ENCODE results near the gene TAL2.
A peak's percentile ranks its signal among the peaks of the same experiment; 100 is the strongest.

The TAL2 gene

GRCh38 chr9:105656131-105656921 lies 5.9 kb upstream of the TAL2 start:
- no peaks in the 10 kb centered on the region for H3K36me3 ChIP-seq (ENCODE audit: control insufficient read depth in 4 of 4, insufficient read depth in 4 of 4, low read length in 3 of 4)
- peak; percentile 17 to 56 (median 35) for DNase-seq
- H3K27ac ChIP-seq (ENCODE audit: insufficient read depth in 1 of 2, low read depth in 1 of 2, low read length in 2 of 2, poor library complexity in 1 of 2, severe bottlenecking in 2 of 2): no peak overlapping the region
- H3K4me3 ChIP-seq (ENCODE audit: control insufficient read depth in 1 of 7, extremely low read depth in 1 of 7, insufficient read depth in 4 of 7, low read depth in 2 of 7, low read length in 6 of 7): peak overlapping the region; percentile 28 to 83 (median 67)
- peaks cover 0 to 12% (median 4%) of the 10 kb centered on the region in 5 experiments for H3K27me3 ChIP-seq (replicated peaks in 2 of 5; ENCODE audit: control insufficient read depth in 4 of 5, insufficient read depth in 5 of 5, low read length in 4 of 5)
- peaks cover 2 to 16% (median 13%) of the 10 kb centered on the region in 4 experiments for H3K4me1 ChIP-seq (ENCODE audit: control extremely low read depth in 1 of 4, control insufficient read depth in 4 of 4, insufficient read depth in 4 of 4, low read length in 3 of 4)
- POLR2A ChIA-PET: interaction anchor here (0.7 kb wide), 1 partner anchor 55 kb away, joined by 3 read pairs; no protein-coding TSS in a partner anchor
- H3K9me3 ChIP-seq (ENCODE audit: control extremely low read depth in 1 of 5, control insufficient read depth in 4 of 5, insufficient read depth in 2 of 5, low read depth in 1 of 5, low read length in 4 of 5): no peaks in the 10 kb centered on the region
- CTCF ChIA-PET: interaction anchor here (0.9 to 1.6 kb wide), 7 partner anchors 34 to 68 kb away, joined by 3 to 12 read pairs (median 4); no protein-coding TSS in a partner anchor
- WGBS (ENCODE audit: insufficient coverage): 1% methylated on average over 58 of the region's 75 CpGs

- no peaks in the 10 kb centered on the region for H3K9me3 ChIP-seq (ENCODE audit: control extremely low read depth in 1 of 5, control insufficient read depth in 4 of 5, insufficient read depth in 2 of 5, low read depth in 1 of 5, low read length in 4 of 5)
- H3K36me3 ChIP-seq (ENCODE audit: control insufficient read depth in 4 of 4, insufficient read depth in 4 of 4, low read length in 3 of 4): no peaks in the 10 kb centered on the region
- 100% methylated on average over 1 of the region's 2 CpGs for WGBS (ENCODE audit: insufficient coverage)
- ChIA-PET POLR2A (interaction anchor here (0.6 kb wide), 1 partner anchor 9 kb away, joined by 3 read pairs; no protein-coding TSS in a partner anchor), CTCF (no interaction called here)
- H3K27me3 ChIP-seq (replicated peaks in 2 of 5; ENCODE audit: control insufficient read depth in 4 of 5, insufficient read depth in 5 of 5, low read length in 4 of 5): peaks cover 0 to 12% (median 4%) of the 10 kb centered on the region in 5 experiments
- H3K27ac ChIP-seq (ENCODE audit: insufficient read depth in 1 of 2, low read depth in 1 of 2, low read length in 2 of 2, poor library complexity in 1 of 2, severe bottlenecking in 2 of 2): no peak overlapping the region
- DNase-seq: no peak
- peaks cover 2 to 16% (median 13%) of the 10 kb centered on the region in 4 experiments for H3K4me1 ChIP-seq (ENCODE audit: control extremely low read depth in 1 of 4, control insufficient read depth in 4 of 4, insufficient read depth in 4 of 4, low read length in 3 of 4)
- no peak overlapping the region for H3K4me3 ChIP-seq (ENCODE audit: control insufficient read depth in 1 of 7, extremely low read depth in 1 of 7, insufficient read depth in 4 of 7, low read depth in 2 of 7, low read length in 6 of 7)
Observed at GRCh38 chr9:105658351-105658750, 3.9 kb upstream of the TAL2 start.

- no peak for DNase-seq
- CTCF ChIA-PET: interaction anchor here (1.4 kb wide), 1 partner anchor 8 kb away, joined by 3 read pairs; no protein-coding TSS in a partner anchor
- Histone ChIP-seq H3K36me3 (ENCODE audit: control insufficient read depth in 4 of 4, insufficient read depth in 4 of 4, low read length in 3 of 4) (no peaks in the 10 kb centered on the region), H3K27ac (ENCODE audit: insufficient read depth in 1 of 2, low read depth in 1 of 2, low read length in 2 of 2, poor library complexity in 1 of 2, severe bottlenecking in 2 of 2) (no peak overlapping the region), H3K9me3 (ENCODE audit: control extremely low read depth in 1 of 5, control insufficient read depth in 4 of 5, insufficient read depth in 2 of 5, low read depth in 1 of 5, low read length in 4 of 5) (no peaks in the 10 kb centered on the region), H3K4me3 (ENCODE audit: control insufficient read depth in 1 of 7, extremely low read depth in 1 of 7, insufficient read depth in 4 of 7, low read depth in 2 of 7, low read length in 6 of 7) (no peak overlapping the region), H3K4me1 (ENCODE audit: control extremely low read depth in 1 of 4, control insufficient read depth in 4 of 4, insufficient read depth in 4 of 4, low read length in 3 of 4) (peaks cover 2 to 12% (median 11%) of the 10 kb centered on the region in 4 experiments), H3K27me3 (replicated peaks in 2 of 5; ENCODE audit: control insufficient read depth in 4 of 5, insufficient read depth in 5 of 5, low read length in 4 of 5) (peaks cover 0 to 12% (median 4%) of the 10 kb centered on the region in 5 experiments)
- 98% methylated on average over 4 of the region's 4 CpGs for WGBS (ENCODE audit: insufficient coverage)
- POLR2A ChIA-PET: interaction anchor here (0.7 kb wide), 1 partner anchor 1517 kb away, joined by 3 read pairs; no protein-coding TSS in a partner anchor
Observed at GRCh38 chr9:105661011-105661410, 1.2 kb upstream of the TAL2 start.

GRCh38 chr9:105663914-105664313 lies 1.7 kb downstream of the TAL2 start:
- H3K4me1 ChIP-seq (ENCODE audit: control extremely low read depth in 1 of 4, control insufficient read depth in 4 of 4, insufficient read depth in 4 of 4, low read length in 3 of 4): no peaks in the 10 kb centered on the region
- CTCF ChIA-PET: interaction anchor here (1.4 kb wide), 1 partner anchor 55 kb away, joined by 3 read pairs; no protein-coding TSS in a partner anchor
- 89% methylated on average over 1 of the region's 5 CpGs for WGBS (ENCODE audit: insufficient coverage)

GRCh38 chr9:105667867-105668266 lies 5.6 kb downstream of the TAL2 start:
- Histone ChIP-seq H3K27ac (ENCODE audit: insufficient read depth in 1 of 2, low read depth in 1 of 2, low read length in 2 of 2, poor library complexity in 1 of 2, severe bottlenecking in 2 of 2) (no peak overlapping the region), H3K27me3 (replicated peaks in 2 of 5; ENCODE audit: control insufficient read depth in 4 of 5, insufficient read depth in 5 of 5, low read length in 4 of 5) (no peaks in the 10 kb centered on the region), H3K36me3 (ENCODE audit: control insufficient read depth in 4 of 4, insufficient read depth in 4 of 4, low read length in 3 of 4) (no peaks in the 10 kb centered on the region), H3K4me3 (ENCODE audit: control insufficient read depth in 1 of 7, extremely low read depth in 1 of 7, insufficient read depth in 4 of 7, low read depth in 2 of 7, low read length in 6 of 7) (no peak overlapping the region), H3K9me3 (ENCODE audit: control extremely low read depth in 1 of 5, control insufficient read depth in 4 of 5, insufficient read depth in 2 of 5, low read depth in 1 of 5, low read length in 4 of 5) (no peaks in the 10 kb centered on the region), H3K4me1 (ENCODE audit: control extremely low read depth in 1 of 4, control insufficient read depth in 4 of 4, insufficient read depth in 4 of 4, low read length in 3 of 4) (peaks cover 0 to 6% (median 4%) of the 10 kb centered on the region in 4 experiments)
- ChIA-PET CTCF (interaction anchor here (1.0 to 1.8 kb wide), 2 partner anchors 20 to 50 kb away, joined by 3 to 4 read pairs; no protein-coding TSS in a partner anchor), POLR2A (interaction anchor here (0.6 kb wide), 1 partner anchor 9 kb away, joined by 3 read pairs; no protein-coding TSS in a partner anchor)
- 85% methylated on average over 4 of the region's 4 CpGs for WGBS (ENCODE audit: insufficient coverage)
- no peak for DNase-seq

More at GRCh38 chr9:105663914-105664313, 1.7 kb downstream of the TAL2 start:
- no peaks in the 10 kb centered on the region for H3K36me3 ChIP-seq (ENCODE audit: control insufficient read depth in 4 of 4, insufficient read depth in 4 of 4, low read length in 3 of 4)
- no peak overlapping the region for H3K4me3 ChIP-seq (ENCODE audit: control insufficient read depth in 1 of 7, extremely low read depth in 1 of 7, insufficient read depth in 4 of 7, low read depth in 2 of 7, low read length in 6 of 7)
- no peaks in the 10 kb centered on the region for H3K27me3 ChIP-seq (replicated peaks in 2 of 5; ENCODE audit: control insufficient read depth in 4 of 5, insufficient read depth in 5 of 5, low read length in 4 of 5)
- H3K27ac ChIP-seq (ENCODE audit: insufficient read depth in 1 of 2, low read depth in 1 of 2, low read length in 2 of 2, poor library complexity in 1 of 2, severe bottlenecking in 2 of 2): no peak overlapping the region
- no peaks in the 10 kb centered on the region for H3K9me3 ChIP-seq (ENCODE audit: control extremely low read depth in 1 of 5, control insufficient read depth in 4 of 5, insufficient read depth in 2 of 5, low read depth in 1 of 5, low read length in 4 of 5)
- POLR2A ChIA-PET: no interaction called here
- no peak for DNase-seq

- ChIA-PET CTCF (interaction anchor here (1.2 kb wide), 1 partner anchor 48 kb away, joined by 4 read pairs; no protein-coding TSS in a partner anchor), POLR2A (no interaction called here)
- WGBS (ENCODE audit: insufficient coverage): 100% methylated on average over 1 of the region's 3 CpGs
- Histone ChIP-seq H3K27ac (ENCODE audit: insufficient read depth in 1 of 2, low read depth in 1 of 2, low read length in 2 of 2, poor library complexity in 1 of 2, severe bottlenecking in 2 of 2) (no peak overlapping the region), H3K9me3 (ENCODE audit: control extremely low read depth in 1 of 5, control insufficient read depth in 4 of 5, insufficient read depth in 2 of 5, low read depth in 1 of 5, low read length in 4 of 5) (peaks cover 0 to 4% (median 0%) of the 10 kb centered on the region in 5 experiments), H3K36me3 (ENCODE audit: control insufficient read depth in 4 of 4, insufficient read depth in 4 of 4, low read length in 3 of 4) (no peaks in the 10 kb centered on the region), H3K4me1 (ENCODE audit: control extremely low read depth in 1 of 4, control insufficient read depth in 4 of 4, insufficient read depth in 4 of 4, low read length in 3 of 4) (peaks cover 0 to 22% (median 15%) of the 10 kb centered on the region in 4 experiments), H3K4me3 (ENCODE audit: control insufficient read depth in 1 of 7, extremely low read depth in 1 of 7, insufficient read depth in 4 of 7, low read depth in 2 of 7, low read length in 6 of 7) (no peak overlapping the region), H3K27me3 (replicated peaks in 2 of 5; ENCODE audit: control insufficient read depth in 4 of 5, insufficient read depth in 5 of 5, low read length in 4 of 5) (no peaks in the 10 kb centered on the region)
- DNase-seq: no peak
Observed at GRCh38 chr9:105670315-105670714, 8.1 kb downstream of the TAL2 start.

GRCh38 chr9:105670775-105671174 lies 8.5 kb downstream of the TAL2 start:
- Histone ChIP-seq H3K27ac (ENCODE audit: insufficient read depth in 1 of 2, low read depth in 1 of 2, low read length in 2 of 2, poor library complexity in 1 of 2, severe bottlenecking in 2 of 2) (no peak overlapping the region), H3K4me3 (ENCODE audit: control insufficient read depth in 1 of 7, extremely low read depth in 1 of 7, insufficient read depth in 4 of 7, low read depth in 2 of 7, low read length in 6 of 7) (no peak overlapping the region), H3K27me3 (replicated peaks in 2 of 5; ENCODE audit: control insufficient read depth in 4 of 5, insufficient read depth in 5 of 5, low read length in 4 of 5) (no peaks in the 10 kb centered on the region), H3K36me3 (ENCODE audit: control insufficient read depth in 4 of 4, insufficient read depth in 4 of 4, low read length in 3 of 4) (no peaks in the 10 kb centered on the region), H3K4me1 (ENCODE audit: control extremely low read depth in 1 of 4, control insufficient read depth in 4 of 4, insufficient read depth in 4 of 4, low read length in 3 of 4) (peaks cover 0 to 22% (median 15%) of the 10 kb centered on the region in 4 experiments), H3K9me3 (ENCODE audit: control extremely low read depth in 1 of 5, control insufficient read depth in 4 of 5, insufficient read depth in 2 of 5, low read depth in 1 of 5, low read length in 4 of 5) (peaks cover 0 to 4% (median 0%) of the 10 kb centered on the region in 5 experiments)
- CTCF ChIA-PET: interaction anchor here (1.2 kb wide), 1 partner anchor 48 kb away, joined by 4 read pairs; no protein-coding TSS in a partner anchor
- WGBS (ENCODE audit: insufficient coverage): 100% methylated on average over 1 of the region's 3 CpGs
- DNase-seq: no peak
- POLR2A ChIA-PET: no interaction called here

Measured in common myeloid progenitor, CD34-positive (primary cell).